Psoas muscle (tissue), 8 donors: ENCODE measurements around the gene RBM7. TPM values are rescaled to one million over a fixed set of nuclear protein-coding genes. Genes with fewer than 3 reads are reported as not detected.

Source experiments
- ATAC-seq, 4 donors: fragments of 200-7000 bp; cut with Tn5 transposase; one replicate each; pipeline ENCODE4 v1.9.1; 2020; ENCODE audit warnings: moderate library complexity in 3 of 4, mild to moderate bottlenecking in 2 of 4
- DNase-seq, 2 donors: peaks; one replicate each; pipeline ENCODE4 v3.0.0-alpha.2; 2020
- H3K27ac ChIP-seq: fragments of 200-600 bp; one replicate; pipeline ENCODE4 v1.8.0; 2022
- H3K27me3 ChIP-seq, 3 donors: fragments of 200-600 bp in 1 of 3; one replicate each; pipeline versions ENCODE4 v1.6.1 to v1.8.0; 2013 to 2022; ENCODE audit warnings: low read length in 2 of 3, mild to moderate bottlenecking in 2 of 3, moderate library complexity in 1 of 3; ENCODE audit not compliant: insufficient read depth in 3 of 3
- H3K36me3 ChIP-seq, 2 donors: fragments of 200-600 bp in 1 of 2; one replicate each; pipeline versions ENCODE4 v1.6.1 to v1.8.0; 2013 to 2022; ENCODE audit warnings: low read depth in 1 of 2, mild to moderate bottlenecking in 1 of 2, moderate library complexity in 1 of 2; ENCODE audit not compliant: insufficient read depth in 1 of 2
- H3K4me1 ChIP-seq: fragments of 200-600 bp; one replicate; pipeline ENCODE4 v1.8.0; 2022
- H3K4me3 ChIP-seq: fragments of 200-600 bp; one replicate; pipeline ENCODE4 v1.8.0; 2022; ENCODE audit warnings: mild to moderate bottlenecking
- H3K9me3 ChIP-seq: fragments of 200-600 bp; one replicate; pipeline ENCODE4 v1.8.0; 2022
- CTCF ChIP-seq: fragments of 200-600 bp; IDR thresholded peaks from one replicate; pipeline ENCODE4 v1.8.0; 2022; ENCODE audit warnings: antibody characterized with exemption
- WGBS, 3 donors: extraction: QIAGEN DNeasy Blood & Tissue Kit; methylation state at CpG; one replicate each; pipeline versions ENCODE4 v1.1.6 to v1.1.7; 2013; 5-methylcytosine and 5-hydroxymethylcytosine counted together
- intact Hi-C, 2 donors: fragments of 100-400 bp; cut with DNase I; formaldehyde crosslinking; loops; one replicate each; pipeline versions ENCODE4 v1.11.0 to v1.14.2; 2022
- polyA plus RNA-seq, 3 donors: library from polyadenylated mRNA; stranded (reverse); fragments of 200-250 nt; gene quantifications; one replicate each; pipeline ENCODE4 v1.2.3, GENCODE V29; 2013
- total RNA-seq, 4 donors: library from RNA; stranded (reverse); fragmentation: NEBNext Ultra II Directional in 2 of 4; extraction: Animal tissue kit (Norgen Biotek cat#: 25700) in 2 of 4; gene quantifications; one replicate each; pipeline versions ENCODE4 v1.2.1 to v1.2.4, GENCODE V29; 2021 to 2023
- donor health status: healthy with polysubstance abuse.
- donor health status: DM: no; HTN: no; CAD: no; lungs with moderate emphysema.
- donor health status: Bipolar disorder and iron deficiency.
- donor health status: healthy.
- donor health status: DM: yes; HTN: yes; CAD: no.
- donor health status: DM: no; HTN: no; CAD: no.
- donor health status: DM: no; HTN: no; CAD: no.
- donor health status: DM: yes; HTN: yes; CAD: no.

The RBM7 gene
- total and polyA plus RNA-seq, 7 donors: 9.1 to 24.1 (median 17.4) TPM

DNA sequence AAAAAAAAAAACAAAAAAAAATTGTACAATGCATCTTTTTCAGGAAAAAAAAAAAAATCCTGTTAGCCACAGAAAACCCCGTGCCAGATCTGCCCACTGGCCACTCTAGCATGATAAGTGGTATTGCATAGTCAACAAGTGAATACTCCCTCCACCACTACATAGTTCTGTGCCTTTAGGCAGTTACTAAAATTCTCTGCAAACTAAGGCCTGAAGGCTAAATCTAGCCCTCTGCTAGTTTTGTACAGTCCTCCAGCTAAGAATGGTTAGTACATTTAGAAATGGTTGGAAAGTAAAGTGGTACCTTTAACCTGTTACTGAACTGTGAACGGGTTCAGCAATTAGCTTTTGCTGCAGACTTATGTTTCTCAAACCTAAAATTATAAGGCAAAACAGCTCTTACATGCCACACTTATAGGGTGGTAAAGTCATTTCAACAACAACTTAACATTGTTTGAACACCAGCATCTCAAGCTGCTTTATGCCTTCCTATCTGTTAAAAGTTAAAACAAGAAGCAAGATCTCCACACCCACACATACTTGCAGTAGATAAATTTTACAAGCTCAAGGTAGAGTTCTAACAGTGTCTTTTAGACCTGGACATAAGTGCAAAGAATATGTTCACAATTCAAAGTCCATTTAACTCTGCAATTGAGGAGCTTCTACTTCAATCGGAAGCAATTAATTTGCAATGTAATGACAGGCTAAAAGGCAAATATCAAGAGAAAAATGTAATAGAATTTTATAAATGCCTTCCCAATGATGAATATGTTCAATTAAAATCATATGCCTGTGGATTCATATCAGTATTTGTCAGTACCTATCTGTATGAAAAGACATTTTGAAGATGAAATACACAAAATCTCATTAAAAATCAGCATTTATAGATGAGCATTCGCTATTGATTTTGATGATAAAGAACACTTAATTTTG lies 7.5 kb upstream of the RBM7 start:
- ATAC-seq (no peak), DNase-seq (no peak)
- TF ChIP-seq CTCF: no peak
- H3K27ac ChIP-seq: no peak overlapping the region
- 81 to 92% (median 82%) methylated on average over 4 of the region's 4 CpGs for WGBS, 3 donors
- no peak overlapping the region for H3K4me3 ChIP-seq
- H3K36me3 ChIP-seq: no peaks in the 10 kb centered on the region
- H3K9me3 ChIP-seq: no peaks in the 10 kb centered on the region
- peaks cover 6% of the 10 kb centered on the region for H3K4me1 ChIP-seq
- intact Hi-C loops: no loop called here
- no peaks in the 10 kb centered on the region for H3K27me3 ChIP-seq

DNA sequence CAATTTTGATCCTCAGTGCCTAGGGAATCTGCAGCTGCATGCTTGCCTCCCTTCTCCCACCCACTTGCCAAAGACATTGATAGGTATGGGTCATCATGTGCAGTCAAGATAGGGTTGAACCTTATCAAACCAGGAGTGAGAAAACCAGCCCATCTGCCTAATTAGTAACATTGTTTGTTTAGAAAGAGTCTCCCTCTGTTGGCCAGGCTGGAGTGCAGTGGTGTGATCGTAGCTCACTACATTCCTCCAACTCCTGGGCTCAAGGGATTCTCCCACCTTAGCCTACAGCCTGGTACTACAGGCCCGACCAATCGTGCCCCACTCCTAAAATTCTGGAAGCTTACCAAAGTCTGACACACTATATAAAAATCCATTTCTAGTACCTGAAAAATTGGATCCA lies 4.7 kb upstream of the RBM7 start:
- H3K27me3 ChIP-seq: no peaks in the 10 kb centered on the region
- H3K36me3 ChIP-seq: no peaks in the 10 kb centered on the region
- H3K27ac ChIP-seq: no peak overlapping the region
- intact Hi-C loops: loop anchor here in 1 of 2 donors (5.0 kb wide), 1 partner anchor 48 kb away; no protein-coding TSS in a partner anchor
- 34 to 59% (median 43%) methylated on average over 3 of the region's 3 CpGs for WGBS, 3 donors
- peak; percentile 11 for TF ChIP-seq CTCF
- no peaks in the 10 kb centered on the region for H3K9me3 ChIP-seq
- DNase-seq (no peak), ATAC-seq (no peak)
- peaks cover 18% of the 10 kb centered on the region for H3K4me1 ChIP-seq
- H3K4me3 ChIP-seq: no peak overlapping the region

DNA sequence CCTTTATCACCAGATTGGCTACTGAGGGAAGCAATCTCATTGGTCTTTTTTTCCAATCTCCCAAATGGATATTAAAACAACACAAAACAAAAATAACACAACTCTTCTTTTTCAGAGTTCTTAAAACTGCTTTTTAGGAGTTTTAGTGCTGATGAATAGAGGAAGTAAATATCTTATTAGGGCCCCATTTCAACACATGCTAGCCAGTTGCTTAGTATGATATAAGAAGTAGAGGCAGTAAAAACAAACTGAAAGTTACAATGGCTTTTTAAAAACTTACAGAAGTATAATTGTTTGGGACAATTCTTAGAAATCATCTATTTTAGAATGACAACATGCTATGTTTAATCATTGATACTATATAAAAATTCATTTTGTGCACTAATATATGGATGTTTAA lies 3.5 kb upstream of the RBM7 start:
- Histone ChIP-seq H3K4me1 (peaks cover 18% of the 10 kb centered on the region), H3K27me3 (no peaks in the 10 kb centered on the region), H3K27ac (no peak overlapping the region), H3K4me3 (no peak overlapping the region), H3K36me3 (no peaks in the 10 kb centered on the region), H3K9me3 (no peaks in the 10 kb centered on the region)
- no peak for TF ChIP-seq CTCF
- intact Hi-C loops: loop anchor here in 1 of 2 donors (5.0 kb wide), 1 partner anchor 50 kb away; no protein-coding TSS in a partner anchor
- DNase-seq (no peak), ATAC-seq (no peak)

- ATAC-seq: no peak
- no peak for DNase-seq
- WGBS, 3 donors: 70 to 80% (median 71%) methylated on average over 2 of the region's 2 CpGs
- H3K27ac ChIP-seq: no peak overlapping the region
- H3K27me3 ChIP-seq: no peaks in the 10 kb centered on the region
- no peaks in the 10 kb centered on the region for H3K36me3 ChIP-seq
- H3K4me1 ChIP-seq: peaks cover 18% of the 10 kb centered on the region
- no peak for TF ChIP-seq CTCF
- intact Hi-C loops: loop anchor here in 1 of 2 donors (5.0 kb wide), 1 partner anchor 50 kb away; no protein-coding TSS in a partner anchor
- H3K9me3 ChIP-seq: no peaks in the 10 kb centered on the region
- H3K4me3 ChIP-seq: no peak overlapping the region
These were observed 3.0 kb upstream of the RBM7 start for GRCh38 chr11:114397349-114397982.
